Fibroblast of lung (primary cell): ENCODE results near the gene MBNL2.

Experiments used
- EZH2 ChIP-seq: IDR thresholded peaks from 2 replicates; pipeline ENCODE4 v1.5.1; 2012; ENCODE audit warnings: low read length, control low read depth, mild to moderate bottlenecking; ENCODE audit errors: missing control alignments
- TF ChIP-seq, protein P1 (sequence below), 2 donors: IDR thresholded peaks in 1 of 2; conservative IDR thresholded peaks in 1 of 2; 1 replicate in 1 of 2; 2 replicates in 1 of 2; pipeline ENCODE4 v1.5.1; 2011 to 2012; ENCODE audit warnings: low read length in 2 of 2, control low read depth in 1 of 2, inconsistent platforms in 1 of 2, low read depth in 1 of 2, mild to moderate bottlenecking in 1 of 2

- TF ChIP-seq, protein P1, sequence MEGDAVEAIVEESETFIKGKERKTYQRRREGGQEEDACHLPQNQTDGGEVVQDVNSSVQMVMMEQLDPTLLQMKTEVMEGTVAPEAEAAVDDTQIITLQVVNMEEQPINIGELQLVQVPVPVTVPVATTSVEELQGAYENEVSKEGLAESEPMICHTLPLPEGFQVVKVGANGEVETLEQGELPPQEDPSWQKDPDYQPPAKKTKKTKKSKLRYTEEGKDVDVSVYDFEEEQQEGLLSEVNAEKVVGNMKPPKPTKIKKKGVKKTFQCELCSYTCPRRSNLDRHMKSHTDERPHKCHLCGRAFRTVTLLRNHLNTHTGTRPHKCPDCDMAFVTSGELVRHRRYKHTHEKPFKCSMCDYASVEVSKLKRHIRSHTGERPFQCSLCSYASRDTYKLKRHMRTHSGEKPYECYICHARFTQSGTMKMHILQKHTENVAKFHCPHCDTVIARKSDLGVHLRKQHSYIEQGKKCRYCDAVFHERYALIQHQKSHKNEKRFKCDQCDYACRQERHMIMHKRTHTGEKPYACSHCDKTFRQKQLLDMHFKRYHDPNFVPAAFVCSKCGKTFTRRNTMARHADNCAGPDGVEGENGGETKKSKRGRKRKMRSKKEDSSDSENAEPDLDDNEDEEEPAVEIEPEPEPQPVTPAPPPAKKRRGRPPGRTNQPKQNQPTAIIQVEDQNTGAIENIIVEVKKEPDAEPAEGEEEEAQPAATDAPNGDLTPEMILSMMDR (conservative IDR thresholded peaks at IDR 0.05 in 1 of 2, IDR thresholded peaks at IDR 0.05 in 1 of 2; ENCODE audit: low read depth in 1 of 2, low read length in 2 of 2) = no peak
- TF ChIP-seq EZH2 = no peak
Observed at GRCh38 chr13:97390941-97391600, 168.9 kb downstream of the MBNL2 start.
